HUES48 (cell line): ENCODE measurements around the gene DPH5.
"Not testable (repeated sequence)": the region's sequence is repeated elsewhere in the genome, so short reads cannot be mapped to it uniquely, and the experiment has no call there.

Experiments used
- H3K27ac ChIP-seq: one replicate; pipeline ENCODE4 v1.7.0; 2013; ENCODE audit warnings: low read depth, low read length, inconsistent platforms
- H3K27me3 ChIP-seq: 2 replicates; pipeline ENCODE4 v1.6.1; 2013; ENCODE audit warnings: mild to moderate bottlenecking, low read length; ENCODE audit not compliant: control insufficient read depth, insufficient read depth
- H3K36me3 ChIP-seq: 2 replicates; pipeline ENCODE4 v1.6.1; 2013; ENCODE audit warnings: low read length; ENCODE audit not compliant: control insufficient read depth, insufficient read depth
- H3K4me1 ChIP-seq: 2 replicates; pipeline ENCODE4 v1.6.1; 2013; ENCODE audit warnings: mild to moderate bottlenecking, low read length; ENCODE audit not compliant: control insufficient read depth, insufficient read depth
- H3K4me3 ChIP-seq: 2 replicates; pipeline ENCODE4 v1.5.1; 2013; ENCODE audit warnings: mild to moderate bottlenecking, low read depth, low read length
- H3K9ac ChIP-seq: 2 replicates; pipeline ENCODE4 v1.6.1; 2013; ENCODE audit warnings: mild to moderate bottlenecking, low read depth, low read length, moderate library complexity
- H3K9me3 ChIP-seq: 2 replicates; pipeline ENCODE4 v1.6.1; 2013; ENCODE audit warnings: low read length; ENCODE audit not compliant: control insufficient read depth, insufficient read depth

DPH5 gene, protein sequence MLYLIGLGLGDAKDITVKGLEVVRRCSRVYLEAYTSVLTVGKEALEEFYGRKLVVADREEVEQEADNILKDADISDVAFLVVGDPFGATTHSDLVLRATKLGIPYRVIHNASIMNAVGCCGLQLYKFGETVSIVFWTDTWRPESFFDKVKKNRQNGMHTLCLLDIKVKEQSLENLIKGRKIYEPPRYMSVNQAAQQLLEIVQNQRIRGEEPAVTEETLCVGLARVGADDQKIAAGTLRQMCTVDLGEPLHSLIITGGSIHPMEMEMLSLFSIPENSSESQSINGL

DNA sequence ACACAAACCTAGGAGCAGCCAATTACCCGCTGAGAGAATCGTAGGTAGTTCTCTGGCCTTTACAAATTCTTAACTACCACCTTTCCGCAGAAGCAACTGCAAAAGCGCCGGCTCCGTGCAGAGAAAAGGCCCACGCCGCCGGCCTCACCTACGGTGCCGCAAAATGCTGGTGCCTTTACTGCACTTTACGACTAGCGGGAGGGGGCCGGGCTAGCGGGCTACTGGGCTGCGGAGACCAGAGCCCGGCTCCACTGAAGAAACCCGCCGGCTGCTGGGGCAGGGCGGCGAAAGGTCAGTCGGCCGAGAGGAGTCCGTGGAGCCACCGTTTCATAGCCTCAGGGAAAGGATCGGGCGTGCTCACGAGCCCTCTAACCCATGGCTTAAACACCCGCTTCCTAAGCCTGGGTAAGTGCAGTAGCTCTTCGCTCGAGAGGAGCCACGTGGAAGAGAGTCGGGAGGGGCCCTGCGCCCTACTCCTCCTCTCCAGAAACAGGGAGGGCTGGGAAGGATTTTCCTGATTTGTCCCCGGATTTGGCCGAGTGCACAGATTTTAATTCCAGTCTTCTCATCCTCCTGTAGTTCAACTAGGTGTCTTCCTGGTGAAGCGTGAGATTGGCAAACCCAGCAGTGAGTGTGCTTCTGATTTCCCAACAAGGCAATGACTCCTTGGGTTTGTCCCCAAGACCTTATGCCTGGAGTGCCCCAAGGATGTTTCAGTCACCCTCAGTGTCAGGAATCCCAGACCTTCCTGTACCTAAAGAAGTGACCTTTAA is at the start of gene DPH5:
Gene DPH5 (minus strand): TSS at position 128 of the 773 bp plus-strand sequence. CDS start 341 bp downstream, outside the sequence.
- H3K9ac ChIP-seq = peak within 1 kb of the TSS; percentile 94
- H3K27ac ChIP-seq = peak within 1 kb of the TSS; percentile 87
- H3K4me1 ChIP-seq = peaks cover 32% of the 10 kb centered on the region
- no peaks in the 10 kb centered on the region for H3K9me3 ChIP-seq
- H3K4me3 ChIP-seq = peak within 1 kb of the TSS; percentile 76
- H3K36me3 ChIP-seq = peaks cover 29% of the 10 kb centered on the region
- no peaks in the 10 kb centered on the region for H3K27me3 ChIP-seq

DNA sequence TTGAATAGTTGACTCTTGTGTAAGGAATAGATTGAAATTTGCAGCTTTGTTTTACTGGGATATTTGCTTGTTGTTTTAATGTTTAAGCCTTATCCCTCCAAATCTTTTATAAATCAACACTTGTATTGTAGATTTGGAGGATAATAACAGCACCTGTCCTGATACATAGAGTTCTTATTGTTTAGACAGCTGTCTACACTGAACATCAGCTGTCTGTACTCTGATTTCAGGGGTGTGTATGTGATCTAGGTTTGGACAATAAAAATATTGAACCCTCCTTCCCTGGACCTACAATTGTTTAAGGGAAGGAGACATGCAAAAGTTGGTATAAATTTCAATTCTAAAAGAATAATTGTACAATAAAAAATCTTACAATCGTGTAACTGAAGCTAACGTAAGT is 48.3 kb upstream of the DPH5 start:
- Histone ChIP-seq H3K27ac (no peak overlapping the region), H3K27me3 (no peaks in the 10 kb centered on the region), H3K9me3 (no peaks in the 10 kb centered on the region), H3K36me3 (no peaks in the 10 kb centered on the region), H3K9ac (no peak overlapping the region), H3K4me3 (no peak overlapping the region), H3K4me1 (peaks cover 10% of the 10 kb centered on the region)

DNA sequence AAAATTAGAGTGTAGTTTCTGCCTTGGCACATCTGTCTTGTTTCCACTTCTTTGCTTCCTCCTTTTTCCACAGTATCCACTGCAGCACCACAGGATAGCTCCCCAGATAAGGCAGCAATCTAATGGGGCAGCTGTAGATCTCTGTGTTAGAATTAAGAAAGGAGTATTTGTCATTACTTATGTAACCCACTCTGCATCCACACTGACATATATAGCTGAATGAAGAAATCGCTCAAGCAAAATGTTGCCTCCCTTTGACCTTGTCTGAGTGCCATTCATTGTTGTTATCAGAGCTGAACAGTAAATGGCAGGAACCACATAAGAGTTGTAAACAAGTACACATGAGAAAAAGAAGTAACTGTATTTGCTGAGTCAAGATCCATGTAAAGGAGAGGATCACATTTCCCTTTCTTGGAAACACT is 45.9 kb upstream of the DPH5 start:
- no peaks in the 10 kb centered on the region for H3K36me3 ChIP-seq
- H3K27me3 ChIP-seq = no peaks in the 10 kb centered on the region
- no peak overlapping the region for H3K9ac ChIP-seq

DNA sequence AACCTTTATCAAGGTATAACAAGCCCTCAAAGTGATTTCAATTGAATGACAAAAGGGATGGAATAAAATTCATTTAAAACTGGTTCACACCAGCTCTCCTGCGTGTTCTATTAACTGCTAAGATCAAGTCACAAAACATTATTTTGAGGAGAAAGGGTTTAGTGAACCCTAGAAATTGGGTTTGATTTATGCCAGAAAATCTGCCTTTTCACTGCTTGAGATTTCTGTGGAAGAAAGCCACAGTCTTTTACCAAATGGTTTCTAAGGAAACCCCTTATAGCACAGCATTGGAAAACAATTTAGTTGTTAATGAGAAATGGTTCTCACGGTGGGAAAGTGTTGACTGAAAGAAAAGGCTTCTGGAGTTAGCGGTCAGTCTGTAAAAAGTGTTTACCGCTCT is 43.6 kb upstream of the DPH5 start:
- Histone ChIP-seq H3K9me3 (no peaks in the 10 kb centered on the region), H3K9ac (no peak overlapping the region), H3K4me3 (no peak overlapping the region), H3K27ac (peak overlapping the region; percentile 76), H3K4me1 (peaks cover 10% of the 10 kb centered on the region), H3K36me3 (no peaks in the 10 kb centered on the region), H3K27me3 (no peaks in the 10 kb centered on the region)

More for the DNA sequence above, 45.9 kb upstream of the DPH5 start:
- no peaks in the 10 kb centered on the region for H3K9me3 ChIP-seq
- peaks cover 10% of the 10 kb centered on the region for H3K4me1 ChIP-seq
- no peak overlapping the region for H3K27ac ChIP-seq
- H3K4me3 ChIP-seq = no peak overlapping the region

DNA sequence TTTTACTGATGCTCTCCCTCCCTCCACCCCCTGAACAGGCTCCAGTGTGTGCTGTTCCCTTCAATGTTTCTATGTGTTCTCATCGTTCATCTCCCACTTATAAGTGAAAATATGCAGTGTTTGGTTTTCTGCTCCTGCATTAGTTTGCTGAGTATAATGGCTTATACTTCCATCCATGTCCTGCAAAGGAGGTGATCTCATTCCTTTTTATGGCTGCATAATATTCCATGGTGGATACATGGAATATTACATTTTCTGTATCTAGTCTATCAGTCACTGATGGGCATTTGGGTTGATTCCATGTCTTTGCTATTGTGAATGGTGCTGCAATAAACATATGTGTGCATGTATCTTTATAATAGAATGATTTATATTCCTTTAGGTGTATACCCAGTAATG is 41.4 kb upstream of the DPH5 start:
- H3K4me3 ChIP-seq, H3K27ac ChIP-seq, H3K36me3 ChIP-seq, H3K9me3 ChIP-seq, H3K27me3 ChIP-seq, H3K4me1 ChIP-seq, H3K9ac ChIP-seq: not testable (repeated sequence)

DNA sequence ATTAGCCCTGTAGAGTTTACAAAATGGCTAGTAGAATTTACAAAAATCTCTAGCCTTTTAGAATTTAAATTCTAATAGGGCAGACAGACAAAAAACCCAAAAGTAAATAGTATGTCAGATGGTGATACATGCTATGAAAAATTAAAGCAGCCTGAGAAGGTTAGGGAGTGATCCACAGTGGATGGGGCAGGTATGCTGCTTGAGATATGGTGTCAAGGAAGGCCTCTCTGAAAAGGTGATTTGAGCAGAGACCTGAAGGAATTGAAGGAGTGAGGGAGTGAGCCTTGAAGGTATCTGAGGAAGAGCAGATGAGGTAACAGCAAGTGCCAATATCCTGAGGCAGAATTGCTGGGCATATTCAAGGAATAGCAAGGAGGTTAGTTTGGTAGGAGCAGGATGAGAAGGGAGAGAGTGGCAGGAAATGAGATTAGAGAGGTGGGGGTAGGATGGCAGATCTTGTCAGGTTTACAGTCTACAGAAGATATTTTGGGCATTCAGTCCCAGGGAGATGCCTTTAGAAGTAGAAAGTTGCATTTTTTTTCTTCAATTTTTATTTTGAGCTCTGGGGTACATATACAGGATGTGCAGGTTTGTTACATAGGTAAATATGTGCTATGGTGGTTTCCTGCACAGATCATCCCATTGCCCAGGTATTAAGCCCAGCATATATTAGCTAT is 40.8 kb upstream of the DPH5 start:
- H3K27ac ChIP-seq = no peak overlapping the region
- H3K9me3 ChIP-seq = no peaks in the 10 kb centered on the region
- H3K27me3 ChIP-seq = no peaks in the 10 kb centered on the region
- no peaks in the 10 kb centered on the region for H3K36me3 ChIP-seq
- H3K4me1 ChIP-seq = peaks cover 10% of the 10 kb centered on the region
- no peak overlapping the region for H3K4me3 ChIP-seq
- H3K9ac ChIP-seq = no peak overlapping the region

DNA sequence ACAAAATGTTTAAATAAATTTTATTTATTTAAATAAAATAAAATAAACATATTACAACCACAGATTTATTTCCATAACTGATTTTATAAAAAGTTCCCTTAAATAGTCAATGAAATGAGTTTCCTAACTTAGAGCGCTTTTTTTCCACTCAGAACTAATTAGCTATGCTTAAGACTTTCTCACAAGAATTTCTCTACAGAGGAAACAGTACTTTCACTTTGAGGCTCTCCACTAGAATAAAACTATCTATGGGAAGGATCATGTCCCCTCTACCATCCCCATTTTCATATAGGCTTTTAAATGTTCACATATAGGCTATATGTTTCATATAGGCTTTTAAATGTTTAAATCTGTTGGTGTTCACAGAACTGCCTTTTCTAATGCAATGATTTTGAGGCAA is 40.0 kb upstream of the DPH5 start:
- no peak overlapping the region for H3K9ac ChIP-seq
- no peaks in the 10 kb centered on the region for H3K9me3 ChIP-seq
- H3K27me3 ChIP-seq = no peaks in the 10 kb centered on the region
- no peaks in the 10 kb centered on the region for H3K36me3 ChIP-seq
- no peak overlapping the region for H3K27ac ChIP-seq
- no peak overlapping the region for H3K4me3 ChIP-seq
- H3K4me1 ChIP-seq = peaks cover 10% of the 10 kb centered on the region

DNA sequence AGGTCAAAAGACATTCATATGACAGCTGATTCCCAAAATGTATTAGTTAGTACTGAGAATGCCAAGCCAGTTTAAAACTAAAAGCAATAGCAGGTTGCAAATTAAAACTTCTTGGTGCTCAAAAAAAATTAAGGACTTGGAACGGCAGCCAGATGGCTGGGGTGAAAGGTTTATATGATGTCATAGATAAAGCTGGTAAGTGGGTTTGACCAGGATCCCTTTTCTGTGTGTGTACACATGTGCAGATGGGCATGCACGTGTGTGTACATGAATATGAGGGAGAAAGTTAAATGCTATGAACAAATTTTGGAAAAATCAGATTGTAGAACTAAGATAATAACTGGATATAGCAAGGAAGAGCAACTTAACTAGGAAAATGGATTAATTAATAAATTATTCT is 39.1 kb upstream of the DPH5 start:
- Histone ChIP-seq H3K36me3 (no peaks in the 10 kb centered on the region), H3K4me1 (peaks cover 7% of the 10 kb centered on the region), H3K4me3 (no peak overlapping the region), H3K9me3 (no peaks in the 10 kb centered on the region), H3K27ac (no peak overlapping the region), H3K9ac (no peak overlapping the region), H3K27me3 (no peaks in the 10 kb centered on the region)

DNA sequence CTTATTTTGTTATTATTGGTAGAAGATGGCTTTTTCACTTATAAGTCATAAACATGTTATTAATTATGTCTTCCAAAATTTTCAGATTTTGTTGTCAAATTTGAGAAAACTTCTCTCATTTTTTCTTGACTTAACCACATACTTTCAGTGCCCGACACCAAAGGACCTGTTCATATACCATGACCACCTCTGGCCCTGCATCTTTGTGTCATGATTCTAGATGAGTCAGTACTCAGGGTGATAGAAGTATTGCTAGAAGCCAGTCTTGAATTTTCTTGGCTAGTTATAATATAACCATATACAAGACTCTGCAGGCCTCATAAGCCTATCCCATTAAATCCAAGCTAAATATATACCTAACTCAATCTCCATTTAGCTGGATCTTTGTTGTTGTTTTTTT is 35.4 kb upstream of the DPH5 start:
- Histone ChIP-seq H3K27ac (no peak overlapping the region), H3K9me3 (no peaks in the 10 kb centered on the region), H3K36me3 (no peaks in the 10 kb centered on the region), H3K4me1 (no peaks in the 10 kb centered on the region), H3K27me3 (no peaks in the 10 kb centered on the region), H3K4me3 (no peak overlapping the region), H3K9ac (no peak overlapping the region)

DNA sequence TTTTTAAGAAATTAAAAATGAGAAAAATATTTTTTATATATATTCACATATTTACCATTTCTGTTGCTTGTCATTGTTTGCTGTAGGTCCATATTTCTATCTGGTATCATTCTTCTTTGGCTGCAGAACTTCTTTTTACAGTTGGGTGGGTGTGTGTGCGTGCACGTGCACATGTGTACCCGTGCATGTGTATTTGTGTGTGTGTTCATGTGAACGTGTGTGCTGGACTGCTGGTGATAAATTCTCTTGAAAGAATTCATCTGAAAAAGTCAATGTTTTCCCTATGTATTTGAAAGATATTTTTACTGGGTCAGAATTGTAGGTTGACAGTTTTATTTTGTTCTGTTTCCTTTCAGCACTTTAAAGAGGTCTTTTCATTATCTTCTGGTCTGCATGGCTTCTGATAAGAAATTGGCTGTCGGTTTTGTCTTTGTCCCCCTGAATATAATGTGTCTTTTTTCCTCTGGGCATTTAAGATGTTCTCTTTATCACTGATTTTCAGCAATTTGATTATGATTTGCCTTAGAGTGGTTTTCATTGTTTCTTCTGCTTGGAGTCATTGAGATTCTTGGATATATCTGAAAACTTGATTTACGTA is 34.5 kb upstream of the DPH5 start:
- Histone ChIP-seq H3K27me3 (no peaks in the 10 kb centered on the region), H3K9me3 (no peaks in the 10 kb centered on the region), H3K4me3 (no peak overlapping the region), H3K4me1 (no peaks in the 10 kb centered on the region), H3K36me3 (no peaks in the 10 kb centered on the region), H3K9ac (no peak overlapping the region), H3K27ac (no peak overlapping the region)

- no peaks in the 10 kb centered on the region for H3K27me3 ChIP-seq
Observed at GRCh38 chr1:101055623-101056022, 30.0 kb upstream of the DPH5 start.

More at GRCh38 chr1:101055623-101056022, 30.0 kb upstream of the DPH5 start:
- H3K9ac ChIP-seq = no peak overlapping the region
- no peaks in the 10 kb centered on the region for H3K9me3 ChIP-seq
- no peak overlapping the region for H3K27ac ChIP-seq
- no peak overlapping the region for H3K4me3 ChIP-seq
- no peaks in the 10 kb centered on the region for H3K36me3 ChIP-seq
- no peaks in the 10 kb centered on the region for H3K4me1 ChIP-seq
